Dedifferentiated amniotic fluid mesenchymal stem cell (primary cell): ENCODE results near the gene WDR27.
"Not testable (repeated sequence)": the region's sequence is repeated elsewhere in the genome, so short reads cannot be mapped to it uniquely, and the experiment has no call there.

Source experiments
- DNase-seq: peaks from one replicate; pipeline ENCODE4 v3.0.0-alpha.2; 2016; ENCODE audit errors: extremely low spot score

WDR27 gene

GRCh38 chr6:169479783-169480495 is 221.9 kb downstream of the WDR27 start:
- DNase-seq, result no peak

GRCh38 chr6:169474362-169474761 is 227.5 kb downstream of the WDR27 start:
- DNase-seq, result no peak

GRCh38 chr6:169473663-169474062 is 228.2 kb downstream of the WDR27 start:
- no peak for DNase-seq

DNA sequence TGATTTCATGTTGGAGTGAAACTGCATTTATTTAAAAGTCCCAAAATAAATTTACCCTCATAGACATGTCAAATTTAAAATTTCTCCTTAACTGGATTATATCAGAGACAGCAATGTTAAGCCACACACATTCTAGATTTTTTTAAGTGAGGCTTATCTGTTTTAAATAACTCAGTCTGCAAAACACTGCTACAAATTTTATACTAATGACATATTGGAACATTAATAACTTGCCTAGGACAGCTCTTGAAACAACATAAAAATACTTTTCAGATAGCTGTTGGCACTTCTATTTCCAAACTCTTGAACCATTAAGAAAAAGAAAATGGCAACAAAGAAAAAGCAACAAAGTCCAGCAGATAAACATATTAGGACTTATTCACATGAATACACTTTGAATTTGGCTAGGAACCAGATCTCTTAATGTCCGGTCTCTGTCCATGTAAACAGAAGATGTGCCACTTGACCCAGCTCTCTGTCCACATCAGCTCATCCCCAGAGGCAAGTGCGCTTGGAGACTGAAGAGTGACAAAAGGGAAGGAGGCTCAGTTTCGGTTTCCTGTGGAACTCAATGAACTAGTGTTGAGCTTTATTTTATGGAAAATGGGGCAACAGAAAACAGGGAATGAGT is 228.9 kb downstream of the WDR27 start:
- no peak for DNase-seq

DNA sequence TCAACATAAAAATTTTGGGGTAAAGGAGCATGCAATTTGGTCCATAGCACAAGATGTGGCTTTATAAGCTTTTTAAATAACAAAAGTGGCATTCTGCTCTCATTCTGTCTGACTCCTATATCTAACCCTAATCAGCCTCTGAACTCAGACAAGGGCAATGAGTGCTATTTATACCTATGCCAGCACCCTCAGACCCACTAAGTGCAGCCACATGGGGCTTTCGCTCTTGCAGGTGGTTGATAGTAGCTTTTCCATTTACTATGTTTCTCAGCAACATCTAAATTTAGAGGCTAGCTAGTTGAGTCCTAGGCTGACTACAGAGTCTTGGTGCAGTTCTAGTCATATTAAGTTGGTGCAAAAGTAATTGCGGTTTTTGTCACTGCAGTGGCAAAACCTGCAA is 231.0 kb downstream of the WDR27 start:
- no peak for DNase-seq

- no peak for DNase-seq
Measured at GRCh38 chr6:169469028-169469427, 232.8 kb downstream of the WDR27 start.

- not testable (repeated sequence) for DNase-seq
Measured at GRCh38 chr6:169467755-169468154, 234.1 kb downstream of the WDR27 start.

DNA sequence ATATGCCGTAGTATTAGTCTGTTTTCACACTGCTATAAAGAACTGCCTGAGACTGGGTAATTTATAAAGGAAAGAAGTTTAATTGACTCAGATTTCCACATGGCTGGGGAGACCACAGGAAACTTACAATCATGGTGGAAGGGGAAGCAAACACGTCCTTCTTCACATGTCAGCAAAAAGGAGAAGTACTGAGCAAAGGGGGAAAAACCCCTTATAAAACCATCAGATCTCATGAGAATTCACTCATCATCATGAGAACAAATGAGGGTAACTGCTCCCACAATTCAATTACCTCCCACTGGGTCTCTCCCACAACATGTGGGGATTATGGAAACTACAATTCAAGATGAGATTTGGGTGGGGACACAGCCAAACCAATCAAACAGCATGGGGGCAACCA is 235.6 kb downstream of the WDR27 start:
- not testable (repeated sequence) for DNase-seq

GRCh38 chr6:169457762-169458161 is 244.1 kb downstream of the WDR27 start:
- DNase-seq, result no peak

DNA sequence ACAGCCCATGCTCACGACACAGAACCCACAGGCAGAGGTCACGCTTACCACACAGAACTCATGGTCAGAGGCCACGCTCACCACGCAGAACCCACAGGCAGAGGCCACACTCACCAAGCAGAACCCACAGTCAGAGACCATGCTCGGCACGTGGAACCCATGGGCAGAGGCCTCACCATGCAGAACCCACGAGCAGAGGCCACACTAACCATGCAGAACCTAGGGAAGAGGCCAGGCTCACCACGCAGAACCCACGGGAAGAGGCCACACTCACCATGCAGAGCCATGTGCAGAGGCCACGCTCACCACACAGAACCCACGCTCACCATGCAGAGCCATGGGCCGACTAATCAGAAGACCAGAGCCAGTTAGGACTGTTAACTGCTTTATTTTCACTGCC is 245.0 kb downstream of the WDR27 start:
- DNase-seq, result no peak

DNA sequence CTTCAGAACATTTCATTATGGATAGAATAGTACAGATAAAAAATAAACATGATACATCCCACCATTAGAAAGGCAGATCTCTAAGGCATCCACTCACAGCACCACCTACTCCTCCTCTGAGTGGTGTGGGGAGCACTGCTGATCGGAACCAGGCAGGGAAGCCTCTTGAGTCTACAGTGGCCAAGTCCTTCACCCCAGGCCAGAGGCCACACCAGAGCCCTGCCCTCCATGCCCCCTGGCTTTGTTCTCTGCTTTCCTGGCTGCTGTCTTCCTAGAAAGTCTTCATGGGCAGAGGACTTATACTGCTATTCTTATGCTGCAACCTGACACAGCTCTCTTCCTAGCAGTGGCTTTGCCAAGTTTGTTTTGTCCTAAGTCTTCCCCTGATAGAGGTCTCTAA is 246.4 kb downstream of the WDR27 start:
- DNase-seq, result no peak

DNA sequence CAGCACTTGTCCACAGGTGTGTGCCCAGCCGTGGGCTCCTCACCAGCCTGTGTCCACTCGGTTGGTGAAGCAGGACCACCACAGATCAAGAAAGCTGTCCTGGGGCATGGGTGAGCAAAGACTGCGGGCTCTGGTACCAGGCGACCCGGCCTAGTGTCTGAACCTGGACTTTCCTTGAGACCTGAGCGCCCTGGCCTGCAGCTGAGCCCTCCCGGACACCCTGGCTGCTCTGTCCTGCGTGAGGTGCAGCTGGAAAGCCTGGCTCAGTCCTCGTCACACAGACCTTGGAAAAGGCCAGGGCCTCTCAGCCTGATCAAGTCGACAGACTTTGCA is 247.0 kb downstream of the WDR27 start:
- DNase-seq, result no peak

- DNase-seq, result no peak
Measured at GRCh38 chr6:169454204-169454871, 247.5 kb downstream of the WDR27 start.

DNA sequence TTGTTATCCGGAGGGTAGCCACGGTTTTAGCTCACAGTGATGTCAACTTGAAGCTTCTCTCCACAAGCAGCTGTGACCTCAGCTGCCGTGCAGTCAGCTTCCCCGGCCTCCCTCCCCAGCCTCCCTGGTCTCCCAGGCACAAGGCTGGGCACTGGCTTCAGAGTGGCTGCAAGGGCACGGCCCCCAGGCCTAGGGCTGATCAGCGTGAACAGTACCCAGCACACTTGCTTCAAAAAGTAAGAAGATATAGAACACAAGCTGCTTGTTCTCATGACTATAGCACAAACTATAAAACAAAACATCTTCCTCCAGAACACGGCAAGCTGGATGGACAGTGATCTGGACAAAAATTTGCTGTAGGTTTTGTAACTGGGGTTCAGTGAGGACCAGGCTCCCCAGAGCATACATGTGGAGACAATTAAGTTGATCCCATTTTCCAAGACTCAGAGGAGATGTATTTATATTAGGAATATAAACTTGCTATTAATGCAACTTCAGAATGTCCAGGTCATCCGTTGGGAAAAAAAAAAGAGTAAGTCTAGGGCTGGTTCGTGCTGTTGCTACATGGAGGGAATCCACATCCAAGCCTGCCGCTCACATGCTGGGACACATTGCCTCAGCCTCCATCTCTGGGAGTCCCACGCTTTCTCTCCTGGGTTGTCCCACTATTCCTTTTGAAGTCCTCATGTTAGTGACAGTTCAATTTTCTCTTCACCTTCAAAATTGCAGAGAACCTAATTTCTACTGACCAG is 248.8 kb downstream of the WDR27 start:
- no peak for DNase-seq

DNA sequence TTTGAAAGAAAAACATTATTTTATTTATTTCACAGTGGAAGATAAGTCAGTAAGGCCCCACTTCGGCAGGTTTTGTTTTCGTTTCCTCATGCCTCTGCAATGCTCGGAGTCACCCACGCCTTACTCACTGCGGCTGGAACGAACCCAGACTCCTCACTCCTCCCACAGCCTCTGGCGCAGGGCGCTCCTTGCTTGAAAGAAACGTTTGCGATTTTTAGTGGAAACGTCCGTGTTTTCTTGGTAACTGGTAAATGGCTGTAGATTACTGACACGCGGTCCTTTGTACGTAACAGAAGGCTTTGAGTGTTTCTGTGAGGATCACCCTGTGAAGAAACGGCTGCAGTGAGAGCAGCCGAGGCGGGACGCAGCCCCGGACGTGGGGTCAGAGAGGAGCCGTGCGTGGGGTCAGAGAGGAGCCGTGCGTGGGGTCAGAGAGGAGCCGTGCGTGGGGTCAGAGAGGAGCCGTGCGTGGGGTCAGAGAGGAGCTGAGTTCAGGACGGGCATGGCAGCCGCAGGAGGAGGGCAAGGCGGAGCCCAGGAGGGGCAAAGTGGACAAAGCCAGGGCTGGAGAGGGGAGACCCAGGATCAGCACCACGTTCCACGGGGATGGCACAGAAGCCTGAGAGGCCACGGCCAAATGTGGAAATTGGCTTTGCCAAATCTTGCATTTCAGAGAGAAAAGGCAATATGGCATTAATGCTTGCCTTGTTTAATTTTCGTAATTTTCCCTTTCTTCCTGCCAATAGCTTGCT is 249.5 kb downstream of the WDR27 start:
- DNase-seq, result peak; percentile 73

DNA sequence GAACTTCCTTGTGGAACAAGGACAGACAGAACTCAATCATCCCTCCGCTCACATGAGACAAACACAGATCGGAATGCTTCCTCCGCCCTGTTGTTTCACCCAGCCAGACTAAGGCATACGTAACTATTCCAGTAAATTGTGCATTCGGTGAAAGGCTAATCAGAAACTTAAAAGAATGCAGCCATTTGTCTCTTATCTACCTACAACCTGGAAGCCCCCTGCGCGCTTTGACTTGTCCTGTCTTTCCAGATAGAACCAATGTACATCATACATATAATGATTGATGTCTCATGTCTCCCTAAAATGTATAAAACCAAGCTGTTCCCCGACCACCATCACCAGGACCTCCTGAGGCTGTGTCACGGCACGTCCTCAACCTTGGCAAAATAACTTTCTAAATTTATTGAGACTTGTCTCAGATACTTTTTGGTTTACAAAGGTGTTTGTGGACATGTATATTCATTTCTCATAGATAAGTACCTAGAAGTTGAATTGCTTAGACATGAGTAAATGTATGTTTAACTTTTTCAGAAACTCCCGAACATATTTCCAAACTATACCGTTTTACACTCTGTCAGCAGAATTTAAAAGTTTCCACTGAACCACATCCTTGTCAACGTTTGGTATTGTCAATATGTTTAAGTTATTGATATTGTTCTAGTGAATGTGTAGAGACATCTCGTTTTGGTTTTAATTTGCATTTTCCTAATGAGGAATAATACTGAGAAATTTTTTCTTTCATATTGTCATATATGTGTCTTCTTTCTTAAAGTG is 250.6 kb downstream of the WDR27 start:
- DNase-seq, result no peak

DNA sequence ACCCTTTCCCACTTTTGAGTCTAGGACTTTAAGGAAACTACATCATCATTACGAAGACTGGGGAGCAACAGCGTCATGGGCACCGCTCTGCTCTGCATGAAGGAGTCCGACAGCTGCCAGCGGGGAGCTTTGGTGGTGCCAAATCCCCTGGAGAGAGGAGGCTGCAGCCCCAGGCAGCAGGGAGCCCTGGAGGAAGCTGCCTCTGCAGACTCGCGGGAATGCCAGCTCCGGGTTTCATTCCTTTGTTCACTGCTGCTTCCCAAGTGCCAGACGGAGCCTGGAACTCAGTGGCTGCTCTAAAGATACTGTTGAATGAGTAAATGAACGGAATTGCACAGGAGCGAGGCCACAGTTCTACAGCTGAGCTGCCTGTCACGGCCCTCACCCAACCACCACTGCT is 251.7 kb downstream of the WDR27 start:
- no peak for DNase-seq

DNA sequence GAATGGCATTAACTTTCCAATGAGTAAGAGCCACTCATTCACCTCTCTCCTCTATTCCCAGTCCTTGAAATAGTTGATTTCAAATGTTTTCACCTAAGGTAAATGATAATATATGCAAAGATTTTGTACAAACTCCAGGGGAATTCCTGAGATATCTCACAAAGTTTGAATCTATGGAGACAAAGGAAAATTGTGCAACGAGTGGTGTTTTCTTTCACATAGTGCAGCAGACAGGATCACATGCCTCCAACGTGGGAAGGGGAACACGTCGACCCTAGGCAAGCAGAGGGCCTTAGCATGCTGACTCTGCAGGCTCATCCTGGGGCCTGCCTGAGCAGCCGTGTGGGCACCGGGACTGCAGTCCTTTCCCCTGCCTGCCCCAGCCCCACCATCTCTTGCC is 252.6 kb downstream of the WDR27 start:
- DNase-seq, result no peak

DNA sequence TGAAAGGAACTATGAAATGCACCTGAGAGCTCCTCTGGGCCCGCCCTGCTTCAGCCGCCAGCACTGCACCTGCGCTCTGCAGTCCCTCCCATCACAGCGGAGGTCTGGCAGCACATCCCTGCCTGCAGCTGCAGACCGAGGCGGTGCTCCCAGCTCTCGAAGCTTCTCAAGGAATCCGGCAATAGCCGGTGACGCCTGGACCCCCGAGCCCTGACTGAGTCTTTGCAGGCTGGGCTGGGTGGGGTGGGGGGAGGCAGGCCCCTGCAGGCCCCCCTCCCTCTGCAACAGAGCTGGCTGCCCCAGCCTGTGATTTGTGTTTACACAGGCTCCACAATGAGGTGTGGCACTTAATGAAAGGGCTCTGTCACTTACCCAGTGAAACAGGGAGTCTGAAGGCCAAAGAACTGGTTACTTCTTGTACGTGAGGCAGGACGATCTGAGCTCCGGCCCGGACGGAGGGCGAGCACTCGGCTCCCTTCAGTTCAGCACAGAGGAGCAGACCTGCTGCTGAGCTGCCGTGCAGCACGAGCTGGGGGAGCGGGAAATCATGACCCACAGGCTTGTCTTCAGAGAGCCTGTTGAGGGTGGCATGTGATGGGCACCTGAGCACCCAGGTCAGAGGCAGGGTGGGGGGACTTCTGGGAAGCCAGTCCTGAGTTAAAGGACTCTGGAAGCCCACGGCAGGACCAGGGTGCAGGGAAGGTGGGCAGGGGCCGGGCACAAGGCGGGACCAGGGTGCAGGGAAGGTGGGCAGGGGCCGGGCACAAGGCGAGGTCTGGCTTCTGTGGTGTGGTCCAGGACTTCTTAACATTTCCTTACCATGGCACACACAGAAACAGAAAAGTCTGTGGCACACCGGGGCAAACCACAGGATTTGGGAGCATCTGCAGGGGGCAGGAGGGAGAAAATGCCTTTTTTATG is 255.9 kb downstream of the WDR27 start:
- DNase-seq, result no peak

GRCh38 chr6:169445227-169445626 is 256.6 kb downstream of the WDR27 start:
- no peak for DNase-seq
